Activated B cell treated with CpG ODN at 0.5 μM for 24 hours (primary cell): ENCODE results near the gene CALM3. TPM values are rescaled to one million over a fixed set of nuclear protein-coding genes. Genes with fewer than 3 reads are reported as not detected.

Source experiments
- ATAC-seq: fragments of 200-7000 bp; cut with Tn5 transposase; one replicate; pipeline ENCODE4 v1.10.0; 2021; ENCODE audit warnings: low read depth, mild to moderate bottlenecking, moderate library complexity
- CTCF ChIA-PET: fragments of 350-600 bp; sonication (Branson Sonifier 250); formaldehyde crosslinking; loops from one replicate; lab custom pipeline; 2021; ENCODE audit warnings: antibody characterized with exemption; lab: Charles Lee
- POLR2A ChIA-PET: fragments of 350-600 bp; sonication (Branson Sonifier 250); formaldehyde crosslinking; loops from one replicate; lab custom pipeline; 2021; ENCODE audit warnings: antibody characterized with exemption; lab: Charles Lee
- DNase-seq: peaks from one replicate; pipeline ENCODE4 v3.0.0; 2022
- H3K27ac Mint-ChIP-seq: one replicate; pipeline ENCODE4 v1.8.0; 2020; ENCODE audit warnings: mixed read lengths
- H3K27me3 Mint-ChIP-seq: one replicate; pipeline ENCODE4 v1.8.0; 2021; ENCODE audit warnings: mixed read lengths
- H3K36me3 Mint-ChIP-seq: one replicate; pipeline ENCODE4 v1.8.0; 2021; ENCODE audit warnings: low read depth, mixed read lengths
- H3K4me1 Mint-ChIP-seq: one replicate; pipeline ENCODE4 v1.8.0; 2021; ENCODE audit warnings: mixed read lengths
- H3K4me3 Mint-ChIP-seq: one replicate; pipeline ENCODE4 v1.8.0; 2020; ENCODE audit warnings: mild to moderate bottlenecking, mixed read lengths
- H3K9me3 Mint-ChIP-seq: one replicate; pipeline ENCODE4 v1.8.0; 2020; ENCODE audit warnings: mixed read lengths
- CTCF ChIP-seq: fragments of 200-600 bp; IDR thresholded peaks from one replicate; pipeline ENCODE4 v1.8.0; 2022; ENCODE audit warnings: antibody characterized with exemption, mild to moderate bottlenecking
- intact Hi-C: fragments of 100-400 bp; cut with micrococcal nuclease; formaldehyde crosslinking; loops from one replicate; pipeline ENCODE4 v1.15.1; 2024
- total RNA-seq: library from RNA; stranded (reverse); gene quantifications from 2 replicates; pipeline ENCODE4 v1.2.3, GENCODE V29; 2022

Gene CALM3
- total RNA-seq, 1 donor from 2014 or later: 174 TPM

DNA sequence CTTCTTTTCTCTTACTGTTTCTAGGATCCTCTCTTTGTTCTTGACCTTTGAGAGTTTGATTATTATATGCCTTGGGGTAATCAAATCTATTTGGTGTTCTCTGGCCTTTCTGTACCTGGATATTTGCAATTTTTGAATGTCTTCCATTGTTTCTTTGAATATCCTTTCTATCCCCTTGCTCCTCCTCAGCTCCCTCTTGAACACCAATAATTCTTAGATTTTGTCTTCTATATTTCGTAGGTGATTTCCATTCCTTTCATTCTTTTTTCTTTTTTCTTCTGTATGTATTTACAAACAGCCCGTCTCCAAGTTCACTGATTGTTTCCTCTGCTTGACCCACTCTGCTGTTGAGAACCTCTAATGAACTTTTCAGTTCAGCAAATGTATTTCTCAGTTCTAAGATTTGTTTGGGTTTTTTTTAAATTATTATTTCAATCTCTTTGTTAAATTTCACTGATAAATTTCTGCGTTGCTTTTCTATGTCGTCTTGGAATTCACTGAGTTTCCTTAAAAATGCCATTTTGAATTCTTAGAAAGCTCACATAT lies 2.7 kb upstream of the CALM3 start:
- Mint-ChIP-seq H3K27ac (peak overlapping the region; percentile 1), H3K27me3 (no peaks in the 10 kb centered on the region)
- no peak for ATAC-seq

DNA sequence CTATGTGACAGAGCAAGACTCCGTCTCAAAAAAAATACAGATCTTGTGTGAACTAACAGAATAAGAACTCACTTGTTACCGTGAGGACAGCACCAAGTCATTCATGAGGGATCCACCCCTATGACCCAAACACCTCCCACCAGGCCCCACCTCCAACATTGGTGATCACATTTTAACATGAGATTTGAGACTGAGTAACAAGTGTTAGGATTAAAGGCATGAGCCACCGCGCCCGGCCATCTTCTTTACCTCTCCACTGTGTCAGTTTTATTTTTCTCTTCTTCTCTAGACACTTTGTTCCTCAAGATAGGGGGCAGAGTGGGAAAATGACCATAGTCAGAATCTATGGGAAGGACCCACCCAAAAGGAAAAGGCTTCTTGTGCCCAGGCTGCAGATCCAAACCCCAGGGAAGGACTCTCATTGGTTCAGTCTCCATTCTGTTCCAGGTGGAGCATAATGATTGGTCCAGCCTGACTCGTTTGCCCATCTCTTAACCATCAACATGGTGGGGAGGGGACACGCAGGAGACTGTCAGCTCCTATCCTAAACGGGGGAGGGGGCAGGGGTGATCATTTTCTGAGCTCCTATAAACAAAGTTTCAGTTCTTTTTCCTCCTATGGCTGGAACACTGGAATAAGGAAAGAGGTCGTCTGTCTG lies 1.3 kb upstream of the CALM3 start:
- ChIA-PET POLR2A (interaction anchor here (0.6 to 4.3 kb wide), 26 partner anchors 13 to 1010 kb away, joined by 3 to 69 read pairs (median 5); partner anchors contain the start of genes AP2S1, DACT3, FKRP and GNG8), CTCF (interaction anchor here (0.8 to 5.3 kb wide), 6 partner anchors 12 to 240 kb away, joined by 3 to 33 read pairs (median 5); partner anchors contain the start of gene DACT3)
- Mint-ChIP-seq H3K4me1 (peaks cover 30% of the 10 kb centered on the region), H3K36me3 (peaks cover 8% of the 10 kb centered on the region), H3K27ac (peak overlapping the region; percentile 100), H3K9me3 (peaks cover 7% of the 10 kb centered on the region), H3K4me3 (peak overlapping the region; percentile 99), H3K27me3 (no peaks in the 10 kb centered on the region)
- TF ChIP-seq CTCF: no peak
- ATAC-seq (no peak), DNase-seq (no peak)
- intact Hi-C loops: loop anchor here (1.0 to 2.0 kb wide), 9 partner anchors 19 to 674 kb away; partner anchors contain the start of genes AP2S1, ARHGAP35, DACT3 and FKRP

More for the DNA sequence above, 2.7 kb upstream of the CALM3 start:
- Mint-ChIP-seq H3K4me3 (no peak overlapping the region), H3K4me1 (peaks cover 28% of the 10 kb centered on the region), H3K9me3 (peaks cover 7% of the 10 kb centered on the region), H3K36me3 (peaks cover 8% of the 10 kb centered on the region)
- no peak for DNase-seq
- TF ChIP-seq CTCF: no peak
- POLR2A ChIA-PET: no interaction called here
- CTCF ChIA-PET: interaction anchor here (1.2 kb wide), 1 partner anchor 14 kb away, joined by 3 read pairs; no protein-coding TSS in a partner anchor
- intact Hi-C loops: no loop called here

GRCh38 chr19:46600384-46601317 lies 479 bp upstream of the CALM3 start:
- DNase-seq (peak; percentile 99), ATAC-seq (peak; percentile 90)
- H3K36me3 Mint-ChIP-seq: peaks cover 13% of the 10 kb centered on the region
- POLR2A ChIA-PET: interaction anchor here (0.6 to 4.3 kb wide), 40 partner anchors 12 to 1010 kb away, joined by 3 to 69 read pairs (median 4); partner anchors contain the start of genes AP2S1, DACT3, FKRP and GNG8
- intact Hi-C loops: loop anchor here (1.0 to 2.0 kb wide), 9 partner anchors 18 to 674 kb away; partner anchors contain the start of genes AP2S1, ARHGAP35, DACT3 and FKRP
- no peak for TF ChIP-seq CTCF
- H3K27me3 Mint-ChIP-seq: no peaks in the 10 kb centered on the region
- peak overlapping the region; percentile 99 for H3K4me3 Mint-ChIP-seq
- peaks cover 30% of the 10 kb centered on the region for H3K4me1 Mint-ChIP-seq
- CTCF ChIA-PET: interaction anchor here (0.8 to 5.3 kb wide), 6 partner anchors 11 to 239 kb away, joined by 3 to 33 read pairs (median 5); partner anchors contain the start of gene DACT3
- H3K27ac Mint-ChIP-seq: peak overlapping the region; percentile 100
- peaks cover 7% of the 10 kb centered on the region for H3K9me3 Mint-ChIP-seq

DNA sequence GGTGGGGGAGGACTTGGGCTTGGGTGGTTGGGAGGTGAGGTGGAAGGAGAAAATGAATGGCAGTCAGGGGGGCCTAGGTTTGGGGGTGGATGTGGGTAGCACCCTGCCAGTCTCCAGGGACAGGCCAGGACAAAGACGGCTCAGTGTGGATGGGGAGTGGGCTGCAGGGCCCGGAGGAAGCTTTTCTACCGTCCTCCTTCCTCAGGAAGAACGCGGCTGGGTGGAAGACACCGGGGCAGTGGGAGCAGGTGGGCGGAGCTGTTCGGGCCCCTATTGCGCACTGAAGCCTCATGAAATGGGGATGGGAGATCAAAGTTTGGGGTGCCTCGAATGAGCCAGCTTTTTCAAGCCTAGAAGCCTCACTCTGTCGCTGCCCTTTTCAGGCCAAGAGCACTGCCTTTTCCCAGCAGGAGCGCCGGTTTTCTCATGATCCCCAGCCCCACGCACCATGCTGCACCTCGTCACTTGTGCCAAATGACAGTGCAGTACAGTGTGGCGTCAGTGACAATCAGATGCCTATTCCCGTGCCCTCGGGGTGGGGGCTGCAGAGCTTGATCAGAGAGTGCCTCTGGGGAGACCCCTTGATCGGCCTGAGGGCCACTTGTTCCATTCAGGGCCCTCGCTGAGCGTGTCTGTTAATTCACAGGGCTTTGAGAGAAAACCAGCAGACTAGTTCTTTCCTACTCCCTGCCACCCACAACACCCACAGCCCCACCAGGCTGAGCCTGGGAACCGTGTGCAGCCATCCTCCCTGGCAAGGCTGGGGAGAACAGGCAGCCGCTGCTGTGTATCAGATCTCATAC lies 1.5 kb downstream of the CALM3 start:
- TF ChIP-seq CTCF: no peak
- DNase-seq (no peak), ATAC-seq (no peak)
- H3K4me3 Mint-ChIP-seq: peak overlapping the region; percentile 99
- no peaks in the 10 kb centered on the region for H3K27me3 Mint-ChIP-seq
- H3K27ac Mint-ChIP-seq: peak overlapping the region; percentile 56
- ChIA-PET POLR2A (interaction anchor here (0.9 to 4.3 kb wide), 8 partner anchors 10 to 143 kb away, joined by 3 to 69 read pairs (median 17); partner anchors contain the start of genes DACT3, GNG8 and PTGIR), CTCF (interaction anchor here (0.8 to 5.3 kb wide), 6 partner anchors 9 to 126 kb away, joined by 3 to 33 read pairs (median 5); partner anchors contain the start of gene DACT3)
- peaks cover 7% of the 10 kb centered on the region for H3K9me3 Mint-ChIP-seq
- intact Hi-C loops: no loop called here
- H3K4me1 Mint-ChIP-seq: peaks cover 30% of the 10 kb centered on the region
- peaks cover 31% of the 10 kb centered on the region for H3K36me3 Mint-ChIP-seq
